ENCODE data around the gene VPS33A.
"Not testable (repeated sequence)": the region's sequence is repeated elsewhere in the genome, so short reads cannot be mapped to it uniquely, and the experiment has no call there.

VPS33A gene

GRCh38 chr12:122291431-122291830, 25.1 kb upstream of the VPS33A start:
- no peak for TF ChIP-seq JUND (IDR thresholded peaks at IDR 0.05; ENCODE audit: low read depth)
- in situ Hi-C loops (cut with HindIII; ENCODE audit: low pct_unique_long_range_greater_than_20kb, low sequenced_read_pairs) = no loop called here
- DNase-seq (ENCODE audit: low read depth in 1 of 2, low spot score in 1 of 2) = no peak

GRCh38 chr12:122283680-122284079, 17.4 kb upstream of the VPS33A start:
- no peak for DNase-seq (ENCODE audit: low read depth in 1 of 2, low spot score in 1 of 2)
- TF ChIP-seq JUND (IDR thresholded peaks at IDR 0.05; ENCODE audit: low read depth) = no peak
- in situ Hi-C loops (cut with HindIII; ENCODE audit: low pct_unique_long_range_greater_than_20kb, low sequenced_read_pairs) = no loop called here

- TF ChIP-seq JUND (IDR thresholded peaks at IDR 0.05; ENCODE audit: low read depth) = no peak
- in situ Hi-C loops (cut with HindIII; ENCODE audit: low pct_unique_long_range_greater_than_20kb, low sequenced_read_pairs) = no loop called here
- no peak for DNase-seq (ENCODE audit: low read depth in 1 of 2, low spot score in 1 of 2)
Measured at GRCh38 chr12:122282061-122282460, 15.8 kb upstream of the VPS33A start.

- no peak for DNase-seq (ENCODE audit: low read depth in 1 of 2, low spot score in 1 of 2)
- in situ Hi-C loops (cut with HindIII; ENCODE audit: low pct_unique_long_range_greater_than_20kb, low sequenced_read_pairs) = no loop called here
- TF ChIP-seq JUND (IDR thresholded peaks at IDR 0.05; ENCODE audit: low read depth) = no peak
Measured at GRCh38 chr12:122276242-122276641, 9.9 kb upstream of the VPS33A start.

DNA sequence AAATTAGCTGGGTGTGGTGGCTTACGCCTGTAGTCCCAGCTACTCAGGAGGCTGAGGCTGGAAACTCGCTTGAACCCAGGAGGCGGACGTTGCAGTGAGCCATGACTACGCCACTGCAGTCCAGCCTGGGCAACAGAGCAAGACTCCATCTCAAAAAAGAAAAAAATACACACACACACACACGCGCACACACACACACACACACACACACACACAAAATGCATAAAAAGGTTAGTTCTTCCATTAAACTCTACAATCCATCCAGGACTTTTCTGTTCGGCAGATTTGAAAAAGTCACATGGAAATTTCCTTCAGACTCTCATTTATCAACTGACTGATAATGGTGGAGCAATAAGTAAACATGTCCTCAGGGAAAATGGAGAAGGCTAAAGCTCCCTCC, 9.2 kb upstream of the VPS33A start:
- no peak for TF ChIP-seq JUND (IDR thresholded peaks at IDR 0.05; ENCODE audit: low read depth)
- DNase-seq (ENCODE audit: low read depth in 1 of 2, low spot score in 1 of 2) = no peak
- in situ Hi-C loops (cut with HindIII; ENCODE audit: low pct_unique_long_range_greater_than_20kb, low sequenced_read_pairs) = no loop called here

DNA sequence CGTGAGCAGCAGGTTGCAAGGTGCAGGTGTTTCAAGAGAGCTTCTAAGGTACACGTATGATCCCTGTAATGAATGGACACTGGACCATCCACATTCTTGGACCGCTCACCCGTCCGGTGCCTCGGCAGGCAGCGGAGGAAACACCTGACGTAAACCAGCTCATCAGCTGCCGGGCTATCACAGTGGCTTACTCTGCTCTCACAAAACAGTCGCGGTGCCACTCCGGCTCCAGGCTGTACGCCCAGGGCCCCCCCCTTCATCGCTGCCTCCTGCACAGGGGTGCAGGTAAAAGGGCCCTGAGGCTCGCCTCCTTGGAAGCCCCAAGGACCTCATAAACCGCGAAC, 436 bp downstream of the VPS33A start:
- in situ Hi-C loops (cut with HindIII; ENCODE audit: low pct_unique_long_range_greater_than_20kb, low sequenced_read_pairs) = no loop called here
- no peak for TF ChIP-seq JUND (IDR thresholded peaks at IDR 0.05; ENCODE audit: low read depth)
- peak; percentile 30 to 70 for DNase-seq (ENCODE audit: low read depth in 1 of 2, low spot score in 1 of 2)

GRCh38 chr12:122265476-122265875, 818 bp downstream of the VPS33A start:
- no peak for TF ChIP-seq JUND (IDR thresholded peaks at IDR 0.05; ENCODE audit: low read depth)
- no peak for DNase-seq (ENCODE audit: low read depth in 1 of 2, low spot score in 1 of 2)
- in situ Hi-C loops (cut with HindIII; ENCODE audit: low pct_unique_long_range_greater_than_20kb, low sequenced_read_pairs) = no loop called here

DNA sequence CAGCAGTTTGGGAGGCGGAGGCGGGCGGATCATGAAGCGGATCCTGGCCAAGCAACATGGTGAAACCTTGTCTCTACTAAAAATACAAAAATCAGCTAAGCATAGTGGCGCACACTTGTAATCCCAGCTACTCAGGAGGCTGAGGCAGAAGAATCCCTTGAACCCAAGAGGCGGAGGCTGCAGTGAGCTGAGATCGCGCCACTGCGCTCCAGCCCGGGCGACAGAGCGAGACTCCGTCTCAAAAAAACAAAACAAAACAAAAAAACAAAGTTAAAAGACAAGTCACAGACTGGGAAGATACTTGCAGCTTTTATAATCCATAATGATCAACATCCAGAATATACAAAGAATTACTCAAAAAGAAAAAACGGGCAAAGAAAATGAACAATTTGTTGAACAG, 5.6 kb downstream of the VPS33A start:
- DNase-seq (ENCODE audit: low read depth in 1 of 2, low spot score in 1 of 2); in situ Hi-C loops (cut with HindIII; ENCODE audit: low pct_unique_long_range_greater_than_20kb, low sequenced_read_pairs): not testable (repeated sequence)

- in situ Hi-C loops (cut with HindIII; ENCODE audit: low pct_unique_long_range_greater_than_20kb, low sequenced_read_pairs); DNase-seq (ENCODE audit: low read depth in 1 of 2, low spot score in 1 of 2): not testable (repeated sequence)
Measured at GRCh38 chr12:122258939-122259338, 7.4 kb downstream of the VPS33A start.

DNA sequence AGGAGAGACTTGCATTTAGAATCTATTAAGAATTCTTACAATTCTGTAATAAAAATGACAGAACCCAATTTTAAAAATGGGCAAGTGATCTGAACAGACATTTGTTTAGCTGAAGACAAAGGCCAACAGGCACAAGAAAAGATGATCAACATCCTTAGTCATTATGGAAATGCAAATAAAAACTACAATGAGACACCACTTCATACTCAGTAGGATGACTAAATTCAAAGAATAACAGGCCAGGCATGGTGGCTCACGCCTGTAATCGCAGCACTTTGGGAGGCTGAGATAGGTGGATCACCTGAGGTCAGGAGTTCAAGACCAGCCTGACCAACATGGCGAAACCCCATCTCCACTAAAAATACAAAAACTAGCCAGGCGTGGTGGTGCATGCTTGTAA, 7.8 kb downstream of the VPS33A start:
- in situ Hi-C loops (cut with HindIII; ENCODE audit: low pct_unique_long_range_greater_than_20kb, low sequenced_read_pairs); DNase-seq (ENCODE audit: low read depth in 1 of 2, low spot score in 1 of 2): not testable (repeated sequence)

- in situ Hi-C loops (cut with HindIII; ENCODE audit: low pct_unique_long_range_greater_than_20kb, low sequenced_read_pairs) = no loop called here
- no peak for TF ChIP-seq JUND (IDR thresholded peaks at IDR 0.05; ENCODE audit: low read depth)
Measured at GRCh38 chr12:122250536-122250935, 15.8 kb downstream of the VPS33A start.

GRCh38 chr12:122250047-122250446, 16.2 kb downstream of the VPS33A start:
- no peak for TF ChIP-seq JUND (IDR thresholded peaks at IDR 0.05; ENCODE audit: low read depth)
- in situ Hi-C loops (cut with HindIII; ENCODE audit: low pct_unique_long_range_greater_than_20kb, low sequenced_read_pairs) = no loop called here
- no peak for DNase-seq (ENCODE audit: low read depth in 1 of 2, low spot score in 1 of 2)

More at GRCh38 chr12:122250536-122250935, 15.8 kb downstream of the VPS33A start:
- DNase-seq (ENCODE audit: low read depth in 1 of 2, low spot score in 1 of 2) = no peak

DNA sequence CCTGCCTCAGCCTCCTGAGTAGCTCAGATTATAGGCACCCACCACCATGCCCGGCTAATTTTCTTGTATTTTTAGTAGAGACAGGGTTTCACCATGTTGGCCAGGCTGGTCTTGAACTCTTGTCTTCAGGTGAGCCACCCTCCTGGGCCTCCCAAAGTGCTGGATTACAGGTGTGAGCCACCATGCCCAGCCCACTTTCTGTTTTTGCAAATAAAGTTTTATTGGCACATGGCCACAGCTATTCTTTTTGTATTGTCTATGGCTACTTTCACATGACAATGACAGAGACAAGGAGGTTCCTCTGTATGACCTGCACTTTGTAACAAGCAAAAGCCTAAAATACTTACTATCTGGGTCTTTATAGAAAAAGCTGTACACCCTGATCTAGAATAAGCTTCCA, 20.7 kb downstream of the VPS33A start:
- no peak for DNase-seq (ENCODE audit: low read depth in 1 of 2, low spot score in 1 of 2)
- no peak for TF ChIP-seq JUND (IDR thresholded peaks at IDR 0.05; ENCODE audit: low read depth)
- in situ Hi-C loops (cut with HindIII; ENCODE audit: low pct_unique_long_range_greater_than_20kb, low sequenced_read_pairs) = no loop called here

GRCh38 chr12:122244565-122245371, 21.5 kb downstream of the VPS33A start:
- DNase-seq (ENCODE audit: low read depth in 1 of 2, low spot score in 1 of 2) = no peak
- TF ChIP-seq JUND (IDR thresholded peaks at IDR 0.05; ENCODE audit: low read depth) = no peak
- in situ Hi-C loops (cut with HindIII; ENCODE audit: low pct_unique_long_range_greater_than_20kb, low sequenced_read_pairs) = no loop called here
